ENCODE data around the gene CTSH.

- TF ChIP-seq NANOG (IDR thresholded peaks at IDR 0.05; ENCODE audit: borderline replicate concordance) (no peak), EZH2 (IDR thresholded peaks at IDR 0.05; ENCODE audit: low read depth, unreplicated experiment) (no peak), REST (IDR thresholded peaks at IDR 0.05; ENCODE audit: unreplicated experiment) (no peak), POLR2AphosphoS5 (IDR thresholded peaks at IDR 0.05; ENCODE audit: low read depth) (no peak), JUNB (IDR thresholded peaks at IDR 0.05; ENCODE audit: unreplicated experiment) (no peak)
- TF ChIP-seq, protein P1, sequence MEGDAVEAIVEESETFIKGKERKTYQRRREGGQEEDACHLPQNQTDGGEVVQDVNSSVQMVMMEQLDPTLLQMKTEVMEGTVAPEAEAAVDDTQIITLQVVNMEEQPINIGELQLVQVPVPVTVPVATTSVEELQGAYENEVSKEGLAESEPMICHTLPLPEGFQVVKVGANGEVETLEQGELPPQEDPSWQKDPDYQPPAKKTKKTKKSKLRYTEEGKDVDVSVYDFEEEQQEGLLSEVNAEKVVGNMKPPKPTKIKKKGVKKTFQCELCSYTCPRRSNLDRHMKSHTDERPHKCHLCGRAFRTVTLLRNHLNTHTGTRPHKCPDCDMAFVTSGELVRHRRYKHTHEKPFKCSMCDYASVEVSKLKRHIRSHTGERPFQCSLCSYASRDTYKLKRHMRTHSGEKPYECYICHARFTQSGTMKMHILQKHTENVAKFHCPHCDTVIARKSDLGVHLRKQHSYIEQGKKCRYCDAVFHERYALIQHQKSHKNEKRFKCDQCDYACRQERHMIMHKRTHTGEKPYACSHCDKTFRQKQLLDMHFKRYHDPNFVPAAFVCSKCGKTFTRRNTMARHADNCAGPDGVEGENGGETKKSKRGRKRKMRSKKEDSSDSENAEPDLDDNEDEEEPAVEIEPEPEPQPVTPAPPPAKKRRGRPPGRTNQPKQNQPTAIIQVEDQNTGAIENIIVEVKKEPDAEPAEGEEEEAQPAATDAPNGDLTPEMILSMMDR (conservative IDR thresholded peaks at IDR 0.05; ENCODE audit: low read depth in 2 of 2), result no peak
These were observed 23.3 kb upstream of the CTSH start for GRCh38 chr15:78968114-78968513.
